Left lobe of liver (tissue), 2 donors: ENCODE measurements around the gene LMF2. TPM values are rescaled to one million over a fixed set of nuclear protein-coding genes. Genes with fewer than 3 reads are reported as not detected.
"Not testable (repeated sequence)": the region's sequence is repeated elsewhere in the genome, so short reads cannot be mapped to it uniquely, and the experiment has no call there.

ENCODE experiments used
- ATAC-seq: fragments of 200-7000 bp; cut with Tn5 transposase; one replicate; pipeline ENCODE4 v1.9.1; 2020; ENCODE audit warnings: mild to moderate bottlenecking, moderate library complexity
- DNase-seq: peaks from one replicate; pipeline ENCODE4 v3.0.0-alpha.2; 2020; ENCODE audit warnings: low spot score
- total RNA-seq: library from RNA; stranded (reverse); gene quantifications from one replicate; pipeline ENCODE4 v1.2.1, GENCODE V29; 2021
- donor health status: DM: no; HTN: no; CAD: no; lungs with moderate emphysema.
- donor health status: DM: no; HTN: yes; CAD: no.

Gene LMF2
- total RNA-seq, 1 donor from 2014 or later = 50.2 TPM

GRCh38 chr22:50524676-50525103 lies 17.2 kb upstream of the LMF2 start:
- no peak for ATAC-seq
- DNase-seq = no peak

DNA sequence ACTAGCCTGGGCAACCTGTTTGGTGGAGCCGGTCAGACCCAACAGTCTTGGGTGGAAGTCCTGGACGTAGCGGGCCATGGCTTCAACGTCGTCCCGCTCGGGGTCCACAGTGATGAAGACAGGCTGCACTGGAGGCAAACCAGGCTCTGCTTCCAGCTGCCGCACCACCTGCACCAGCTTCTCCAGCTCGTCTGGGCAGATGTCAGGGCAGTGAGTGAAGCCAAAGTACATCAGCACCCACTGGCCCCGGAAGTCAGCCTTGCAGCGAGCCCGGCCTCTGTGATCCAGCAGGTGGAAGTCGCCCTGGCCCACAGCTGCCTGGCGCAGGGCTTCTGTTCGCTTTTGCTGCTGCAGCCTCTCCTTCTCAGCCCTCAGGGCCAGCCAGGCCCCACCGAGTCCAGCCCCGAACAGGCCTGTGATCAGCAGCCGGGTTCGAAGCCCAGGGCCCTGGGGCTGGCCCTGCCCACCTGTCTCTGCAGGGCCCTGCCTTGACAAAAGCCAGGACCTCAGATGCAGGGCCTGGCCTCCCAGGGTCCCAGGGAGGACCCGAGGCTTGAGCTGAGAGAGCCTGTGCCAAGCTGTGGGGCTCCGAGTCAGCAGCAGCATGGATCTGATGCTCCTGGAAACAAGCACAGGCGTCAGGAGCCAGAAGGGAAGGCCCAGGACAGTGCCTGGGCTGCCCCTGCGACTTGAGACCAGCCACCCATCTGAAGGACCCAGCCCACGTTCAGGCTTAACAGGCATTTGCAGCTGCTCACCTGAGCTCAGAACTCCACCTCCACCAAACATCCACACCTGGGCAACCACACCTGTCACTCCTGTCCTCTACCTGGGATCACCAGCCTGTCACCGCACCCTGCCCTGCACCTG lies 16.5 kb upstream of the LMF2 start:
- DNase-seq (no peak), ATAC-seq (no peak)

DNA sequence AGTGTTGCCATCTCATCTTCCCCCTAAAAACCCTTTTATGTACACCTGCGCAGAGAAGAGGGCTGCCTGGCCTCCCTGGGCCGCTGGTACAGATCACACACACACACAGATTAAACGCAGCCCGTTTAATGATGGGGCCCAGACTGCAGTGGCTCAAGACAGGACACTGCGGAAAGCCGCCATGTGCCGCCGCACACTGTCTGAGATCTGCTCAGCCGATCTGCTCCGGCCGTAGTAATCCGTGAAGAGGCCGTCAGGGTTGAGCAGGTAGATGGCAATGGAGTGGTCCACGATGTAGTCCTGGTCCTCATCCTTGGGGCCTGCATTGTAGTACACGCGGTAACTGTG lies 15.9 kb upstream of the LMF2 start:
- no peak for ATAC-seq
- no peak for DNase-seq

DNA sequence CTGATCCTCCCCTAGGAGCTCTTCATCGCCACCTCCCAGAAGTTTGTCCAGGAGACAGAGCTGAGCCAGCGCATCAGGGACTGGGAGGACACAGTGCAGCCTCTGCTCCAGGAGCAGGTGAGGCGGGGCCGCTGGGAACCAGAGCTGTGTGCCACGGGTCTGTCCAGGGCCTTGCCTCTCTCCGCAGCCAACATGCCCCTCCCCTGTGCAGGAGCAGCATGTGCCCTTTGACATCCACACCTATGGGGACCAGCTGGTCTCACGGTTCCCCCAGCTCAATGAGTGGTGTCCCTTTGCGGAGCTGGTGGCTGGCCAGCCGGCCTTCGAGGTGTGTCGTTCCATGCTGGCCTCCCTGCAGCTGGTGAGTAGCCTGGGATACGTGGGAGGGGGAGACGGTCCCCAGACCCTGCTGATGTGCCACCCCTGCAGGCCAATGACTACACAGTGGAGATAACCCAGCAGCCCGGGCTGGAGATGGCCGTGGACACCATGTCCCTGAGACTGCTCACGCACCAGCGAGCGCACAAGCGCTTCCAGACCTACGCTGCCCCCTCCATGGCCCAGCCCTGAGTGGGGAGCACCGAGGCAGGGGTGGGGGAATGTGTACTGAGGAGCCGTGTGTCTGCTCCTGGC lies 15.4 kb upstream of the LMF2 start:
- ATAC-seq = no peak
- no peak for DNase-seq

- ATAC-seq (no peak), DNase-seq (no peak)
Measured at GRCh38 chr22:50522208-50522805, 14.8 kb upstream of the LMF2 start.

- no peak for DNase-seq
- ATAC-seq = no peak
Measured at GRCh38 chr22:50521710-50522109, 14.2 kb upstream of the LMF2 start.

DNA sequence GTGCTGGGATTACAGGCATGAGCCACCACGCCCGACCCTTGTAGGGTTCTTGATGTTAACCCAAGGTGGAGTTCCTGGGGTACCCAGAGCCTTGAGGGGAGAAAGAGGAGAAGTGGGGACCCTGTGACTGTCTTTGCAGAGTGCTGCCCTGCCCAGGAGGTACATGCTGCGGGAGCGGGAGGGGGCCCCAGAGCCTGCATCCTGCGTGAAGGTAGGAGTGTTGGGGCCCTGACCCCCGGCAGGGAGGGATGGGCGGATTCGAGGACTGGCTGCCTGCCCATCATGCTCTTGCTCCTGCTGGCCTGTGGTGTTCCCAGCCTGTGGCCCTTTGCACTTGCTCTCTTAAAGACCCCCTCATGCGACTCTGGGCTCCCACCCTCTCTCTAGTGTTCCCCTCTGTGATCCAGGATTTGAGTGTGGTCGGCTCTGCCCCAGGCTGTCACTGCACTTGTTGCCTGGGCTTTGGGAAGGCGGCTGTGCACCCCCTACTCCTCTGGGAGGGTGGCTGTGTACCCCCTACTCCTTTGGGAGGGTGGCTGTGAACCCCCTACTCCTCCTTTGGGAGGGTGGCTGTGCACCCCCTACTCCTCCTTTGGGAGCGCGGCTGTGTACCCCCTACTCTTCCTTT lies 13.4 kb upstream of the LMF2 start:
- no peak for ATAC-seq
- DNase-seq = no peak

DNA sequence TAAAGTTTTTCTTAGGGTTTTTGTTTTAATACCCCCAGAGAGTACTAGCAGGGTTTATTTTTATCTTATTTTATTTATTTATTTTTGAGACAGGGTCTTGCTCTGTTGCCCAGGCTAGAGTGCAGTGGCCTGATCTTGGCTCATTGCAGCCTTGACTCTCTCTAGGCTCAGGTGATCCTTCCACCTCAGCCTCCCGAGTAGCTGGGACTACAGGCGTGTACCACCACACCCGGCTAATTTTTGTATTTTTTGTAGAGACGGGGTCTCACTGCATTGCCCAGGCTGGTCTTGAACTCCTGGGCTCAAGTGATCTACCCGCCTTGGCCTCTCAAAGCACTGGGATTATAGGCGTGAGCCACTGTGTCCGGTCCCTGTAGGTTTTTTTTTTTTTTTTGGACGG lies 12.7 kb upstream of the LMF2 start:
- DNase-seq, ATAC-seq: not testable (repeated sequence)

DNA sequence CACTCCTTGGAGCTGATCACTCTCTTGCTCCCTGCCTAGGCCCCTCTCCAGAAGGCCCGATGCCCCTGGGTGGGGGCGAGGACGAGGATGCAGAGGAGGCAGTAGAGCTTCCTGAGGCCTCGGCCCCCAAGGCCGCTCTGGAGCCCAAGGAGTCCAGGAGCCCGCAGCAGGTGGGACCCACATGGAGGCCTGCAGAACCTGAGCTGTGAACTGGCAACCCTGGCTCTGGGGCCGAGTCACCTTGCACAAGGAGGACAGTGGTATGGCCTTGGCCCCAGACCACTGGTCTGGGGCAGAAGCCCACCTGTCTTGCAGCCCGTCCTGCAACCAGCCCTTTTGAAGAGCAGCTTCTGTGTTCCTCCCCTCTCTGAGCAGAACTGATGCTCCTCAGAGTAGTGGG lies 11.6 kb upstream of the LMF2 start:
- DNase-seq (no peak), ATAC-seq (no peak)

DNA sequence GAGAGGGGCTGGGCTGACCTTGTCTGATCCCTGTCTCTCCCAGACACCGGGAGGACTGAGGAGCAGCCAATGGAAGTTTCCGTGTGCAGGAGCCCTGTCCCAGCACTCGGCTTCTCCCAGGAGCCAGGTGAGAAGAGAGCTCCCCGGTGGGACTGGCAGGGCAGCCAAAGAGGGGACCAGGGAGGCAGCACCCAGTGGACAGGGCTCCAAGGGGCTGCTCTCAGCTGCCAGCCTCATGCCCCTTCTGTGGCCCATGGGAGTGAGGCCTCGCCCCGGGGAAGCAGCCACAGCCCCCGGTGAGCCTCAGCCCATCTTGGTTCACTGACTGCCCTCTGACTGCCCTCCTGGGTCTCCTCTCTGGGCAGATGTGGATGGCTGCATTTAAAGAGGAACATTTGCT lies 11.1 kb upstream of the LMF2 start:
- no peak for DNase-seq
- ATAC-seq = no peak

GRCh38 chr22:50517495-50518260 lies 10.2 kb upstream of the LMF2 start:
- ATAC-seq (no peak), DNase-seq (no peak)

DNA sequence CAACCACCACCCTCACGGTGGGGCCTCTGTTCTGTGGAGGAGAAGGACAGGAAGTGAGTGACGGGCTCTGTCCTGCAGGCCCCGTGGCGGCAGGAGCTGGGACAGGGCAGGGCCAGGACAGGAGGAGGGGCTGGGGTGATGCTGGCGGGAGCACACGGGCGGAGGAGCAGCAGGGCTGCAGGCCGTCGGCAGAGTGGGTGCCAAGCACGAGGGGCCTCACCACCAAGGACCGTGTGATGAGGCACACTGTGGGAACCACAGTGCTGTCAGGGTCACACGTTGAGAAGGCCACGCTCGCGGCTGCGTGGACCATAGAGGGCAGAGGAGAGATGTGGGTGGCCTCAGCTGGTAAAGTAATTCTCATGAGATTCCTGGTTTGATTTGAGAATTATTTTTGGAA lies 9.4 kb upstream of the LMF2 start:
- no peak for DNase-seq
- no peak for ATAC-seq

GRCh38 chr22:50516068-50516467 lies 8.6 kb upstream of the LMF2 start:
- ATAC-seq (no peak), DNase-seq (no peak)

DNA sequence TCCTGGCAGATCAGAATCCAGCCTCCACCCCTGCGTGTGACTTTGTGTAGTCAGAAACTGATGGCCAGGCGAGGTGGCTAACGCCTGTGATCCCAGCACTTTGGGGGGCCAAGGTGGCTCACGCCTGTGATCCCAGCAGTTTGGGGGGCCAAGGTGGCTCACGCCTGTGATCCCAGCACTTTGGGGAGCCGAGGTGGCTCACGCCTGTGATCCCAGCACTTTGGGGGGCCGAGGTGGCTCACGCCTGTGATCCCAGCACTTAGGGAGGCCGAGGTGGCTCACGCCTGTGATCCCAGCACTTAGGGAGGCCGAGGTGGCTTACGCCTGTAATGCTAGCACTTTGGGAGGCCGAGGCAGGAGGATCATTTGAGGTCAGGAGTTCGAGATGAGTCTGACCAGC lies 5.7 kb upstream of the LMF2 start:
- DNase-seq (no peak), ATAC-seq (no peak)

DNA sequence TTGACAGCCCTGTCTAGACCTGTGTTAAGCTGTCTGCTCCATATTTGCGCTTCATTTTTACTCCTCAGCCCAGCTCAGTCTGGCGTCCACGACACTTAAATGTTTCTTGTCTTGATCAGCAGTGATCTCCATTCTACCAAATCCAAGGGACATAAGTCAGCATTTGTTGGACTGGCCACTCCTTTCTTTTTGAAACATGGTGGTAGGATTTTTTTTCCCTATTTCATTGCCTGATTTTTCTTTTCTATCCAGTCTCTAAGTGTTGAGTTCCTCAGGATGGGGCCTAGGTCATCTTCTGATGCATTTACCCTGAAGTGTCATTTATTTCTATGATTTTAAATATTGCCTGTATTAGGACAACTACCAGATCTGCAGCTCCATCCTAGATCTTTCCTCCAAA lies 1.4 kb upstream of the LMF2 start:
- ATAC-seq (no peak), DNase-seq (no peak)

DNA sequence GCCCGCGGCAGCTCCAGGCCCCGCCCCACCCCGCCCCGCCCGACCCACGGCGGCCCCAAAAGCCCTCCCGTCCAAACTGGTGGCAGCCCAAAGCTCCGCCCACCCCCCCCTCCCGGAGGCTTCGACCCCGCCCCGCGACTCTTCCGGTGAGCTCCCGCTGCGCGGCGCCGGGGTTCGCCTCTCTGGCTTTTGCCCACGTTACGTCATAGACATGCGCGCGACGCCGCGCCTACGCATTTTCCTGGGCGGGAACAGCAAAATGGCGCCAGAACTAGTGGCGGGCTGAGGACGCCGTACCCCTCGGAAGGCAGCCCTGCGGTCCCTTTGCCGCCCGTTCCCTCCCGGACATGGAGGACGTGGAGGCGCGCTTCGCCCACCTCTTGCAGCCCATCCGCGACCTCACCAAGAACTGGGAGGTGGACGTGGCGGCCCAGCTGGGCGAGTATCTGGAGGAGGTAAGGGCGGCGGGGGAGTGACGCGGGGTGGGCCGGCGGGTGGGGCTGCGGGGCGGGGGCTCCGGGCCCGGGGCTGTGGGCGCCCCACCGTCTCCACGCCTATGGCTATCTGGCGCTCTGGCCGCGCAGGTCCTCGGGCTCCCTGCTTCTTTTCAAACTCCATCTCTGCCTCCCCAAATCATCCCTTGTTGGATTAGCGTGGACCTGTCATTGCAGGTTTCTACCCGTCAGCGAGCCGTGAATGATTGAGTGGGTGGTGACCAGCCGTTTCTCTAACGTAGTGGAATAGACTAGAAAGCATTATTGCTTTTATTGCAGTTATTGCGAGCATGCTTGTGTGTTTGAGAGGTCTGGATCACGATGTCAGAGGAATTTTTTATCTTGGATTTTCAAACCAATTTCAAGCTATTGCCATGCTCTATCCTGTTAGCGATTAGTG lies 736 bp upstream of the LMF2 start, which contains the start of gene NCAPH2:
TSS of gene NCAPH2 (plus strand) at position 234 of the 894 bp plus-strand sequence. CDS start at position 348, 114 bp downstream.
- peak; percentile 97 for DNase-seq
- ATAC-seq = peak; percentile 84

DNA sequence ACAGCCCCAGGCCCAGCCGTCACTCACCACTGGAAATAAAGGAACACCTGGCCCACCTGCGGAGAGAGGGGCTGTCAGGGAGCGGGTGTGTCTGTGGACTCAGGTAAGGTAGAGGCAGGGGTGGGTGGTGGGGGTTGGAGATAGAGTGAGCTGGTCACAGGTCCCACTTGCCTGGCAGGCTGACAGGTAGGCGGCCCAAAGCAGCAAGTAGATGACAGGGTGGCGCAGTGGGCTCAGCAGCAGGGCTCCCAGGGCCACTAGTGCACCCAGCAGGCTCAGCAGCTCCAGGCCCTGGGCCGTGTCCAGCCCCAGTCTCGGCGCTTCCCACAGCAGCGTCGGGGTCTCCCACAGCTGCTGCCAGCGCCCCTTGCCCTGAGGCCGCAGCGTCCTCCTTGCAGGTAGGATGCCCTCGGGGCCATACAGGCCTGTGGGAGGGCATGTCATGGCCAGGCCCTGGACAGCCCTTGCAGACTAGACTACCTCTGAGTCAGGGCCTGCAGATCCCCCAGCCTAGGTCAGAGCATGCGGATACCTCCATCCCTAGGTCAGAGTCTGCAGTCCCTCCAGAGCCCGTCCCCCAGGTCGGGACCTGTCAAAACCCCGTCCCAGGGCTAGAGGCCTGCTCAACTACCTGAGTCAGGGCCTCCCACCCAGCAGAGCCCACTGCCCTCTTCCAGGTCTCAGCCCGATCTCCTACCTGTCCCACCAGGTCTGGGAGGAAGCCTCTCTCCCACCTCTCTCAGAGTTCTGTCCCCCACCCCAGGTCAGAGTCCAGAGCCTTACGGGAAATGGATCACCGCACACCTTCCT lies 686 bp downstream of the LMF2 start:
- ATAC-seq = peak; percentile 1
- DNase-seq = no peak

- no peak for ATAC-seq
- no peak for DNase-seq
Measured at GRCh38 chr22:50505776-50506610, 1.5 kb downstream of the LMF2 start.
